ENCODE data around the gene TCERG1. TPM values are rescaled to one million over a fixed set of nuclear protein-coding genes. Genes with fewer than 3 reads are reported as not detected.

Gene TCERG1
- total and polyA plus RNA-seq, 9 of the 15 experiments (the other 6 are each of a cell fraction or from before 2014, with no cell fraction given): 50.3 to 148 (median 119) TPM

DNA sequence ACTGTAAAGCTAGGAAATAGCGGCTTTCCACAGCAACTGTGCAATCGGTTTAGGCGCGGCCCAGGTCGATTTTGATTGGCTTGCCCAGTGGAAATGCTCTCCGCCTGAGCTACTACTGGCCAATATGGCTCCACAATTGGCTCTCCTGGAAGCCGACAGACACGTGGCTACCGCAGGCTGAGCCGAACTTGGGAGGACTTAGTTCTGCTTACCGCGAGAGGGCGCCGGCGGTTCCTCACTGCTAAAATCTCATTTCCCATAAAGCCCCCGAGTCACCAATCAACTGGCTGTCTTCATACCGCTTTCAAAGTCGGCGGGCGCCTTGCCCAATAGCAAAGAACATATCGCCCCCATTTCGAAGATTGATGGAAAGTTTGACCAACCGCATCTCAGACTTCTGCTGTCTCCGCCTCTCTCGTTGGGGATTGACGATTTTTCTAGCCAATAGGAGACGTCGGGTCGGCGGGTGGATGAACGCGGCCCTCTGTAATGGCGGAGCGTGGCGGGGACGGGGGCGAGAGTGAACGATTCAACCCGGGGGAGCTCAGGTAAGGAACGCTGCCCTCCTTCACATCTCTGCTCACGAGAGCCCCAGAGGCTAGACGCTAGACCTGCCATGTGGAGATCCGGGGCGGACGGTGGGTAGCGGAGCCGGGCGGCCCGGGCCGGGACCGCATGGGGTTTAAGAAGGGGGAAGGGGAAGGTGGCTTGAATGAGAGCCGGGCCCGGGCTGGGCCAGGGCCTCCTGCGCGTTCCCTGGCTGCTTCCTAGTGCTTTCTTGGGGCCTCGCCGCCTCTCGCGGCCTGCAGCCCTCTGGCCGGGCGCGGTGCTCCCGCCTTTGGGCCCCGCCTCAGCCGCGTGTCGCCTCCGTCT, at the start of gene TCERG1 (continued):
- TF ChIP-seq RBM34 (IDR thresholded peaks at IDR 0.05; ENCODE audit: borderline replicate concordance, insufficient read depth, low read length) (no peak), POLR3G (IDR thresholded peaks at IDR 0.05; ENCODE audit: extremely low read depth, insufficient read length, insufficient replicate concordance) (no peak), KAT7 (CRISPR knock-in tag; IDR thresholded peaks at IDR 0.05; ENCODE audit: borderline replicate concordance) (0 out of 2 replicates have a peak, but pooled peaks have one; percentile 68), NR2F6 (CRISPR knock-in tag; IDR thresholded peaks at IDR 0.05) (no peak), HOXB6 (CRISPR knock-in tag; IDR thresholded peaks at IDR 0.05; ENCODE audit: borderline replicate concordance) (no peak), MTA1 (IDR thresholded peaks at IDR 0.05; ENCODE audit: borderline replicate concordance) (no peak), NR1H2 (CRISPR knock-in tag; IDR thresholded peaks at IDR 0.05) (no peak), ZNF57 (CRISPR knock-in tag; IDR thresholded peaks at IDR 0.05) (no peak), HMGN3 (IDR thresholded peaks at IDR 0.05; ENCODE audit: borderline replicate concordance, extremely low read depth, insufficient read length, low read depth, low read length) (no peak), C11orf30 (IDR thresholded peaks at IDR 0.05; ENCODE audit: low read depth) (peak; percentile 93), NCOA1 (IDR thresholded peaks at IDR 0.05; ENCODE audit: low read depth) (no peak)
- TF ChIP-seq, protein P1, sequence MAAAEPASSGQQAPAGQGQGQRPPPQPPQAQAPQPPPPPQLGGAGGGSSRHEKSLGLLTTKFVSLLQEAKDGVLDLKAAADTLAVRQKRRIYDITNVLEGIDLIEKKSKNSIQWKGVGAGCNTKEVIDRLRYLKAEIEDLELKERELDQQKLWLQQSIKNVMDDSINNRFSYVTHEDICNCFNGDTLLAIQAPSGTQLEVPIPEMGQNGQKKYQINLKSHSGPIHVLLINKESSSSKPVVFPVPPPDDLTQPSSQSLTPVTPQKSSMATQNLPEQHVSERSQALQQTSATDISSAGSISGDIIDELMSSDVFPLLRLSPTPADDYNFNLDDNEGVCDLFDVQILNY (CRISPR knock-in tag; IDR thresholded peaks at IDR 0.05): peak; percentile 40; the same call in 1 of the 2 replicates
- TF ChIP-seq, protein P2, sequence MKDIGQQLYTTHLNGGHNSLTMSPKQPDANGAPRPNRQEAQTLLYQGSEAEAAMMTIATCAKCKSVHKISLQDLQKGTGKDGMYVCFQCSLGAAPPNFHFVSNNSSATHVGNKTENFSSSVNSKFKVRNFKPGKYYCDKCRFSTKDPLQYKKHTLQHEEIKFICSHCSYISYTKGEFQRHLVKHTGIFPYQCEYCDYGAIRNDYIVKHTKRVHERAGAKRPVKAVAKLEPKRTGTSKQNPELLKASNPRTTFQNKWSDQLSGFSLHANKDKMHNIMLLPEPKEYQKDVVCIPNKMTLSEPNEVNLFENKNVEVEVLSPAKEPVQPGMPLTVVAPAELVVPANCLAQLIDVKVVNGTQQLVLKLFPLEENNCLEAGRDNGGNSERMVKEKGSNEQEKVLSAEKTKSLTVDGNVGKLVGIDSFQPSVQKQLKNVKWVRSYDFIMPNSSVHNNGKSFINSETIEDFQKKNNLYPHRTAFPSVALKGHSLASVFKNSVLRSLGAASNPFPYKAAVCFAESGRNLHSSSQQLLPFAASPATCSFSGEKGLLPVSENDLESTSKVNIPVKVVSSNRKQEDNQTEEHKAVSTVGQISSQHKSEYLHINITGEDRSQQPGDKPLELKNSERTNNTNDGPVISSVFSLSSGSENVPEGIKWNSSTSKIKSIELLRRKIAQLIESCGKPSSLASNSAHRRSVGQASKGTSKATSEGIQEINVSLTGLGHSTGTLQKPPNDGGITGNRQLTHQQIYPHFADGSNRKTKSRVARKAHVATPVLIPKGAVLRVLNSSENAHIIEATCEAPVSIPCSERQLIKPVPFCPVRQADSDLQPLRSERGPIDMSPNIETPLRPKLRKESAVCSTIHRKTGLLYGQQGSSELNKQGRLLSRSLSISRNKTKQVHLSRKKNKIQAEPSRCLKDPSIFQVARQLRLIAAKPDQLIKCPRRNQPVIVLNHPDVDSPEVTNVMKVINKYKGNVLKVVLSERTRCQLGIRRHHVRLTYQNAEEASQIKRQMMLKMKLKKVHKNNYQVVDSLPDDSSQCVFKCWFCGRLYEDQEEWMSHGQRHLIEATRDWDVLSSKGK (CRISPR knock-in tag; IDR thresholded peaks at IDR 0.05): no peak
- TF ChIP-seq, protein P3, sequence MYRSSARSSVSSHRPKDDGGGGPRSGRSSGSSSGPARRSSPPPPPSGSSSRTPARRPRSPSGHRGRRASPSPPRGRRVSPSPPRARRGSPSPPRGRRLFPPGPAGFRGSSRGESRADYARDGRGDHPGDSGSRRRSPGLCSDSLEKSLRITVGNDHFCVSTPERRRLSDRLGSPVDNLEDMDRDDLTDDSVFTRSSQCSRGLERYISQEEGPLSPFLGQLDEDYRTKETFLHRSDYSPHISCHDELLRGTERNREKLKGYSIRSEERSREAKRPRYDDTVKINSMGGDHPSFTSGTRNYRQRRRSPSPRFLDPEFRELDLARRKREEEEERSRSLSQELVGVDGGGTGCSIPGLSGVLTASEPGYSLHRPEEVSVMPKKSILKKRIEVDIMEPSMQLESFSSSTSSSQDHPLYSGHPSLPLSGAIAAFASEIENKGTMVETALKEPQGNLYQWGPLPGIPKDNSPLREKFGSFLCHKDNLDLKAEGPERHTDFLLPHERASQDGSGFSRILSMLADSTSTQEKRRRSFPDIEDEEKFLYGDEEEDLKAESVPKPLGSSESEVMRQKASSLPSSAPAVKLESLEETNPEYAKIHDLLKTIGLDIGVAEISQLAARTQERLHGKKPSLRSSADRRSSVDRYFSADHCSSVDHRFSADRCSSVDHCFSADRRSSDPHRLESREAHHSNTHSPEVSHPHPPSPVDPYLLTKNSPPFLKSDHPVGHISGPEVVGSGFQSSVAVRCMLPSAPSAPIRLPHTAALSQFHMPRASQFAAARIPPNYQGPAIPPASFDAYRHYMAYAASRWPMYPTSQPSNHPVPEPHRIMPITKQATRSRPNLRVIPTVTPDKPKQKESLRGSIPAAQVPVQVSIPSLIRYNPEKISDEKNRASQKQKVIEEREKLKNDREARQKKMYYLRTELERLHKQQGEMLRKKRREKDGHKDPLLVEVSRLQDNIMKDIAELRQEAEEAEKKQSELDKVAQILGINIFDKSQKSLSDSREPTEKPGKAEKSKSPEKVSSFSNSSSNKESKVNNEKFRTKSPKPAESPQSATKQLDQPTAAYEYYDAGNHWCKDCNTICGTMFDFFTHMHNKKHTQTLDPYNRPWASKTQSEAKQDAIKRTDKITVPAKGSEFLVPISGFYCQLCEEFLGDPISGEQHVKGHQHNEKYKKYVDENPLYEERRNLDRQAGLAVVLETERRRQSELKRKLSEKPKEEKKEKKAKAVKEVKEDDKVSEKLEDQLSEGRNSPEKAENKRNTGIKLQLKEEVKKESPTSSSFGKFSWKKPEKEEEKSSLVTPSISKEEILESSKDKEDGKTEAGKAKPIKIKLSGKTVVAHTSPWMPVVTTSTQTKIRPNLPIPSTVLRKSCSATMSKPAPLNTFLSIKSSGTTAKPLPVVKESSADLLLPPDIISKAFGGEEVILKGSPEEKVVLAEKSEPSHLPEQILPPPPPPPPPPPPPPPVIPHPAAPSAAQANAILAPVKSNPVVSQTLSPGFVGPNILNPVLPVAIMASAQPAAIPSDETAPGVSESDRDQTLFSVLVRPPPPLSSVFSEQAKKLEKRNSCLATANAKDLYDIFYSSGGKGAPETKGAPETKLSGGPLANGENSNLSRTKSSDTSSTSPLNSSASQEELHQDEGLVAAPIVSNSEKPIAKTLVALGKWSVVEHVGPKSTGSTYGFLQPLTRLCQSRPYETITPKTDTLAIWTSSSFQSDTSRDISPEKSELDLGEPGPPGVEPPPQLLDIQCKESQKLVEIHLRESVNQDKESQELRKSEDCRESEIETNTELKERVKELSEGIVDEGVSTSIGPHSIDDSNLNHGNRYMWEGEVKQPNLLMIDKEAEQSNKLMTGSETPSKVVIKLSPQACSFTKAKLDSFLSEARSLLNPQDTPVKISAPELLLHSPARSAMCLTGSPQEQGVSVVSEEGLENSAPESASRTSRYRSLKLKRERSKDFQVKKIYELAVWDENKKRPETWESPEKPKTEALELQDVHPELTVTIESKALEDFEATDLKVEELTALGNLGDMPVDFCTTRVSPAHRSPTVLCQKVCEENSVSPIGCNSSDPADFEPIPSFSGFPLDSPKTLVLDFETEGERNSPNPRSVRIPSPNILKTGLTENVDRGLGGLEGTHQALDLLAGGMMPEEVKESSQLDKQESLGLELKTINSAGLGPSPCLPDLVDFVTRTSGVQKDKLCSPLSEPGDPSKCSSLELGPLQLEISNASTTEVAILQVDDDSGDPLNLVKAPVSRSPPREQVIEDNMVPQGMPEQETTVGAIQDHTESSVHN (IDR thresholded peaks at IDR 0.05; ENCODE audit: borderline replicate concordance in 1 of 2, low read depth in 1 of 2): no peak
